ENCODE measurements around the gene TRHDE.

DNA sequence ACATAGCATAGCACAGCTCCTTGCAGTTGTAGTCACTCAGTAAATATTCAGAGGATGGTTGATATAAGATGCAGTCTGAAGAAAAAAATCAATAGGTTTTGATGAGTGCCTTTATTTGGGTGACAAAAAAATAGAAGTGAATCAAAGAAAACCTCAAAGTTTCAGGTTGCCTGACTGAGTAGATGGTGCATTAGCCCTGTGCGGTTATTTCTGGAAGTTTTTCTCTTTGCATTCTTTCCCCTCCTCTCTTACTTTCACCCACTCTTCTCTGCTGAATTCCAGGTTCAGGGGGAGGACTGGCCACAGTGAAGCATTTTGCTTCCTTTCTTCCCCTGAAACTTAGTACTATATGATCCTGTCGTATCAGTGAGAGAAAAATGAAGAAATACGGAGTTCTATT, 28.6 kb downstream of the TRHDE start:
- TF ChIP-seq, protein P1, sequence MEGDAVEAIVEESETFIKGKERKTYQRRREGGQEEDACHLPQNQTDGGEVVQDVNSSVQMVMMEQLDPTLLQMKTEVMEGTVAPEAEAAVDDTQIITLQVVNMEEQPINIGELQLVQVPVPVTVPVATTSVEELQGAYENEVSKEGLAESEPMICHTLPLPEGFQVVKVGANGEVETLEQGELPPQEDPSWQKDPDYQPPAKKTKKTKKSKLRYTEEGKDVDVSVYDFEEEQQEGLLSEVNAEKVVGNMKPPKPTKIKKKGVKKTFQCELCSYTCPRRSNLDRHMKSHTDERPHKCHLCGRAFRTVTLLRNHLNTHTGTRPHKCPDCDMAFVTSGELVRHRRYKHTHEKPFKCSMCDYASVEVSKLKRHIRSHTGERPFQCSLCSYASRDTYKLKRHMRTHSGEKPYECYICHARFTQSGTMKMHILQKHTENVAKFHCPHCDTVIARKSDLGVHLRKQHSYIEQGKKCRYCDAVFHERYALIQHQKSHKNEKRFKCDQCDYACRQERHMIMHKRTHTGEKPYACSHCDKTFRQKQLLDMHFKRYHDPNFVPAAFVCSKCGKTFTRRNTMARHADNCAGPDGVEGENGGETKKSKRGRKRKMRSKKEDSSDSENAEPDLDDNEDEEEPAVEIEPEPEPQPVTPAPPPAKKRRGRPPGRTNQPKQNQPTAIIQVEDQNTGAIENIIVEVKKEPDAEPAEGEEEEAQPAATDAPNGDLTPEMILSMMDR (IDR thresholded peaks at IDR 0.05; ENCODE audit: insufficient read depth, low read length, poor library complexity, severe bottlenecking) = no peak
- TF ChIP-seq EZH2phosphoT487 (conservative IDR thresholded peaks at IDR 0.05; ENCODE audit: low read length) = no peak

Data from SU-DHL-6 (cell line).